ENCODE results near the gene SIX5. TPM values are rescaled to one million over a fixed set of nuclear protein-coding genes. Genes with fewer than 3 reads are reported as not detected.

The SIX5 gene
- total and polyA plus RNA-seq, 9 of the 15 experiments (the other 6 are each of a cell fraction or from before 2014, with no cell fraction given) = 1.4 to 17.2 (median 7.4) TPM; not detected in 2

DNA sequence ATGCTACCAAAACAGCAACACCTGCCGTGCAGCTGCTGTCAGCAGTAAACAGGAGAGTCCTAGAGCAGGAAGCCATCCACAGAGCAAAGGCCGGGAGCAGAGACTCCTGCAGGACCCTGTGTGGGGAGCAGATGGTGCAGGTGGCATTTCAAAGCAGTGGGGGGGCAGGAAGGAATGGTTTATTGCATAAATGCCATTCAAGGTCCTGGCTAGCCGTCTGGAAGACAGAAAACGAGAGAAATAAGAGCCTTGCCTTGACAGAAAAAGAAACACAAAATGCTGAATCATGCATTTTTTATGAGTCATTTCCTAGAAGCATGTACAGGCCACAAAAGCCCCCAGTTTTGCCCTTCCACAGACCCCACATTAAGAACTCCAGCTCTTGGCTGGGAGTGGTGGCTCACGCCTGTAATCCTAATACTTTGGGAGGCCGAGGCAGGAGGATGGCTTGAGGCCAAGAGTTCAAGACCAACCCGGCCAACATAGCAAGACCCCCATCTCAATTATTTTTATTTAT lies 40.6 kb upstream of the SIX5 start (continued):
- TF ChIP-seq, protein P1, sequence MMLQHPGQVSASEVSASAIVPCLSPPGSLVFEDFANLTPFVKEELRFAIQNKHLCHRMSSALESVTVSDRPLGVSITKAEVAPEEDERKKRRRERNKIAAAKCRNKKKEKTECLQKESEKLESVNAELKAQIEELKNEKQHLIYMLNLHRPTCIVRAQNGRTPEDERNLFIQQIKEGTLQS (IDR thresholded peaks at IDR 0.05) = peak; percentile 90
- TF ChIP-seq, protein P1 (CRISPR knock-in tag; conservative IDR thresholded peaks at IDR 0.05) = no peak
- TF ChIP-seq RNF2 (IDR thresholded peaks at IDR 0.05) = no peak
- no peak for TF ChIP-seq ZNF583 (CRISPR knock-in tag; IDR thresholded peaks at IDR 0.05)
- TF ChIP-seq, protein P2, sequence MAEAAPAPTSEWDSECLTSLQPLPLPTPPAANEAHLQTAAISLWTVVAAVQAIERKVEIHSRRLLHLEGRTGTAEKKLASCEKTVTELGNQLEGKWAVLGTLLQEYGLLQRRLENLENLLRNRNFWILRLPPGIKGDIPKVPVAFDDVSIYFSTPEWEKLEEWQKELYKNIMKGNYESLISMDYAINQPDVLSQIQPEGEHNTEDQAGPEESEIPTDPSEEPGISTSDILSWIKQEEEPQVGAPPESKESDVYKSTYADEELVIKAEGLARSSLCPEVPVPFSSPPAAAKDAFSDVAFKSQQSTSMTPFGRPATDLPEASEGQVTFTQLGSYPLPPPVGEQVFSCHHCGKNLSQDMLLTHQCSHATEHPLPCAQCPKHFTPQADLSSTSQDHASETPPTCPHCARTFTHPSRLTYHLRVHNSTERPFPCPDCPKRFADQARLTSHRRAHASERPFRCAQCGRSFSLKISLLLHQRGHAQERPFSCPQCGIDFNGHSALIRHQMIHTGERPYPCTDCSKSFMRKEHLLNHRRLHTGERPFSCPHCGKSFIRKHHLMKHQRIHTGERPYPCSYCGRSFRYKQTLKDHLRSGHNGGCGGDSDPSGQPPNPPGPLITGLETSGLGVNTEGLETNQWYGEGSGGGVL (CRISPR knock-in tag; IDR thresholded peaks at IDR 0.05) = no peak
- no peak for TF ChIP-seq NUFIP1 (IDR thresholded peaks at IDR 0.05; ENCODE audit: partially characterized antibody)
- 0 out of 4 replicates have a peak, but pooled peaks of 1 of the 2 experiments have one; percentile 44 for TF ChIP-seq ARNT (IDR thresholded peaks at IDR 0.05)
- TF ChIP-seq GTF2A2 (tag; IDR thresholded peaks at IDR 0.05) = no peak
- TF ChIP-seq JUN (IDR thresholded peaks at IDR 0.05; ENCODE audit: borderline replicate concordance, low read depth, low read length) = peak; percentile 49; the same call in 1 of the 2 replicates
- TF ChIP-seq JUN (CRISPR knock-in tag; IDR thresholded peaks at IDR 0.05; ENCODE audit: borderline replicate concordance) = no peak
- no peak for TF ChIP-seq NELFE (IDR thresholded peaks at IDR 0.05; ENCODE audit: insufficient read depth, insufficient read length)
- peak; percentile 100 for TF ChIP-seq ZNF316 (IDR thresholded peaks at IDR 0.05)
- TF ChIP-seq STAT5B (CRISPR knock-in tag; IDR thresholded peaks at IDR 0.05) = no peak
- 0 out of 2 replicates have a peak, but pooled peaks have one; percentile 26 for TF ChIP-seq ZNF175 (CRISPR knock-in tag; IDR thresholded peaks at IDR 0.05; ENCODE audit: low read depth)
- TF ChIP-seq CBX2 (IDR thresholded peaks at IDR 0.05; ENCODE audit: insufficient read depth, low read length, poor library complexity, severe bottlenecking) = no peak
- TF ChIP-seq, protein P3, sequence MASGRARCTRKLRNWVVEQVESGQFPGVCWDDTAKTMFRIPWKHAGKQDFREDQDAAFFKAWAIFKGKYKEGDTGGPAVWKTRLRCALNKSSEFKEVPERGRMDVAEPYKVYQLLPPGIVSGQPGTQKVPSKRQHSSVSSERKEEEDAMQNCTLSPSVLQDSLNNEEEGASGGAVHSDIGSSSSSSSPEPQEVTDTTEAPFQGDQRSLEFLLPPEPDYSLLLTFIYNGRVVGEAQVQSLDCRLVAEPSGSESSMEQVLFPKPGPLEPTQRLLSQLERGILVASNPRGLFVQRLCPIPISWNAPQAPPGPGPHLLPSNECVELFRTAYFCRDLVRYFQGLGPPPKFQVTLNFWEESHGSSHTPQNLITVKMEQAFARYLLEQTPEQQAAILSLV (tag; IDR thresholded peaks at IDR 0.05) = peak; percentile 53; the same call in 1 of the 2 replicates
- TF ChIP-seq MECOM (CRISPR knock-in tag; IDR thresholded peaks at IDR 0.05) = peak; percentile 5; the same call in 1 of the 2 replicates
